ENCODE measurements around the gene DEDD2. TPM values are rescaled to one million over a fixed set of nuclear protein-coding genes. Genes with fewer than 3 reads are reported as not detected.

DEDD2 gene
- total RNA-seq, 1 experiment from 2014 or later: 32.7 TPM

DNA sequence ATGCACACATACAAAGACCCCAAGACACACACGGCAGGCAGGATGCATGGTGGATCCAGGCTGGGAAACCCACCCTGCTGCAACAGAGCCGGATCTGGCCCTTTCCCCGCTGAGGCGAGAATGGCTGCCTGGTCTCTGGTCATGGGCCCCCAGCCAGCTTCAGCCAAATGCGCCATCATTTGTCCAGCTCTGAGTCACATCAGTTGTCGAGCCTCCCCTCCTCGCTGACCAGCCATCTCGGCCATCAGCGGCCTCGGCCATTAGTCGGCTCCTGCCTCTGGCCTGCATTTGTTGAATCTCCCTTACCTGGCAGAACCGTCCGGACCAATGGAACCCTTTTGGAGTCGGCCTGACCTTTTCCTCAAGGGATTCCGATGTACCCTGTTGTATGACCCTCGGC lies 46.8 kb downstream of the DEDD2 start:
- DNase-seq (ENCODE audit: low read depth, low spot score) (no peak), ATAC-seq (no peak)
- CTCF ChIA-PET: no interaction called here
- no peaks in the 10 kb centered on the region for H3K79me2 ChIP-seq (ENCODE audit: insufficient read depth, low read length)
- BruUV-seq (replicated peaks): no TSS peak
- no peak overlapping the region for H3K4me3 ChIP-seq (replicated peaks in 1 of 2; ENCODE audit: low read depth in 1 of 2, low read length in 2 of 2)
- H3K4me2 ChIP-seq (ENCODE audit: low read length): no peak overlapping the region
- no peak overlapping the region for H2AFZ ChIP-seq (ENCODE audit: low read depth, low read length, poor library complexity, severe bottlenecking)
- intact Hi-C loops (cut with micrococcal nuclease): no loop called here
- no peak for TF ChIP-seq YY1 (IDR thresholded peaks at IDR 0.05; ENCODE audit: extremely low read depth, insufficient replicate concordance, low read depth, low read length)
- TF ChIP-seq, protein P1, sequence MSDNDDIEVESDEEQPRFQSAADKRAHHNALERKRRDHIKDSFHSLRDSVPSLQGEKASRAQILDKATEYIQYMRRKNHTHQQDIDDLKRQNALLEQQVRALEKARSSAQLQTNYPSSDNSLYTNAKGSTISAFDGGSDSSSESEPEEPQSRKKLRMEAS (IDR thresholded peaks at IDR 0.05): no peak
- no peak for TF ChIP-seq SRF (IDR thresholded peaks at IDR 0.05; ENCODE audit: low read depth)
- TF ChIP-seq ATF3 (IDR thresholded peaks at IDR 0.05): no peak
- no peak for TF ChIP-seq ZNF274 (IDR thresholded peaks at IDR 0.05; ENCODE audit: low read depth, low read length)
- no peak for TF ChIP-seq CEBPB (IDR thresholded peaks at IDR 0.05; ENCODE audit: low read depth)
- TF ChIP-seq POLR2A (IDR thresholded peaks at IDR 0.05; ENCODE audit: borderline replicate concordance, extremely low read depth, insufficient read depth, insufficient read length): no peak
- no peak for TF ChIP-seq POLR2AphosphoS5 (IDR thresholded peaks at IDR 0.05; ENCODE audit: low read depth, low read length)
- no peak for TF ChIP-seq SIN3A (IDR thresholded peaks at IDR 0.05; ENCODE audit: low read depth)
- TF ChIP-seq REST (IDR thresholded peaks at IDR 0.05; ENCODE audit: low read depth): no peak
- no peak for TF ChIP-seq EZH2 (IDR thresholded peaks at IDR 0.05)
- TF ChIP-seq RAD21 (IDR thresholded peaks at IDR 0.05; ENCODE audit: low read depth): no peak
- no peak for TF ChIP-seq FOSL1 (IDR thresholded peaks at IDR 0.05; ENCODE audit: low read depth)
- no peak for TF ChIP-seq EGR1 (IDR thresholded peaks at IDR 0.05; ENCODE audit: low read depth)
- TF ChIP-seq ZFX (IDR thresholded peaks at IDR 0.05): no peak
- no peak for TF ChIP-seq CBX3 (IDR thresholded peaks at IDR 0.05; ENCODE audit: low read depth)
- no peak for TF ChIP-seq SP1 (IDR thresholded peaks at IDR 0.05; ENCODE audit: low read depth)
- TF ChIP-seq, protein P2, sequence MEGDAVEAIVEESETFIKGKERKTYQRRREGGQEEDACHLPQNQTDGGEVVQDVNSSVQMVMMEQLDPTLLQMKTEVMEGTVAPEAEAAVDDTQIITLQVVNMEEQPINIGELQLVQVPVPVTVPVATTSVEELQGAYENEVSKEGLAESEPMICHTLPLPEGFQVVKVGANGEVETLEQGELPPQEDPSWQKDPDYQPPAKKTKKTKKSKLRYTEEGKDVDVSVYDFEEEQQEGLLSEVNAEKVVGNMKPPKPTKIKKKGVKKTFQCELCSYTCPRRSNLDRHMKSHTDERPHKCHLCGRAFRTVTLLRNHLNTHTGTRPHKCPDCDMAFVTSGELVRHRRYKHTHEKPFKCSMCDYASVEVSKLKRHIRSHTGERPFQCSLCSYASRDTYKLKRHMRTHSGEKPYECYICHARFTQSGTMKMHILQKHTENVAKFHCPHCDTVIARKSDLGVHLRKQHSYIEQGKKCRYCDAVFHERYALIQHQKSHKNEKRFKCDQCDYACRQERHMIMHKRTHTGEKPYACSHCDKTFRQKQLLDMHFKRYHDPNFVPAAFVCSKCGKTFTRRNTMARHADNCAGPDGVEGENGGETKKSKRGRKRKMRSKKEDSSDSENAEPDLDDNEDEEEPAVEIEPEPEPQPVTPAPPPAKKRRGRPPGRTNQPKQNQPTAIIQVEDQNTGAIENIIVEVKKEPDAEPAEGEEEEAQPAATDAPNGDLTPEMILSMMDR (IDR thresholded peaks at IDR 0.05 in 2 of 3, conservative IDR thresholded peaks at IDR 0.05 in 1 of 3; ENCODE audit: borderline replicate concordance in 1 of 3, insufficient read depth in 1 of 3, low read depth in 2 of 3, low read length in 2 of 3): no peak
- TF ChIP-seq EZH2phosphoT487 (IDR thresholded peaks at IDR 0.05; ENCODE audit: borderline replicate concordance): no peak
- H4K20me1 ChIP-seq (ENCODE audit: insufficient read depth): no peaks in the 10 kb centered on the region
- no peaks in the 10 kb centered on the region for H3K36me3 ChIP-seq (ENCODE audit: control insufficient read depth in 1 of 2, insufficient read depth in 2 of 2, low read length in 2 of 2)
- RAD21 ChIA-PET (ENCODE audit: low non-redundant PET in 1 of 2, low total read pairs in 2 of 2, uncharacterized antibody in 2 of 2, unreplicated experiment in 2 of 2): no interaction called here
- H3K9ac ChIP-seq (ENCODE audit: low read length): no peak overlapping the region
- POLR2A ChIA-PET: no interaction called here
- H3K27me3 ChIP-seq (ENCODE audit: insufficient read depth, low read length): peaks cover 12% of the 10 kb centered on the region
- H3K9me2 ChIP-seq (ENCODE audit: insufficient read depth): no peaks in the 10 kb centered on the region
- 0 out of 4 replicates have a peak, but pooled peaks cover 0 to 3% of the 10 kb centered on the region in 2 experiments for H3K4me1 ChIP-seq (ENCODE audit: control insufficient read depth in 1 of 2, insufficient read depth in 2 of 2, low read length in 2 of 2)
- no peak overlapping the region for H3K27ac ChIP-seq (ENCODE audit: low read depth, low read length)
- no peaks in the 10 kb centered on the region for H3K9me3 ChIP-seq (ENCODE audit: control insufficient read depth in 1 of 2, insufficient read depth in 1 of 2, low read depth in 1 of 2, low read length in 2 of 2)
